T-helper 2 cell treated with Interferon-gamma antibody and Interleukin-4, amounts not matched to agents 100 ng/mL and 5 ng/mL, for 36 hours (primary cell): ENCODE data around the gene CD300LF. TPM values are rescaled to one million over a fixed set of nuclear protein-coding genes. Genes with fewer than 3 reads are reported as not detected.

Experiments used
- intact Hi-C: fragments of 100-400 bp; cut with micrococcal nuclease; formaldehyde crosslinking; loops from one replicate; pipeline ENCODE4 v1.15.1; 2023
- total RNA-seq: library from RNA; stranded (reverse); gene quantifications from 2 replicates; pipeline ENCODE4 v1.2.3, GENCODE V29; 2022

CD300LF gene
- total RNA-seq, 1 donor from 2014 or later = not detected

DNA sequence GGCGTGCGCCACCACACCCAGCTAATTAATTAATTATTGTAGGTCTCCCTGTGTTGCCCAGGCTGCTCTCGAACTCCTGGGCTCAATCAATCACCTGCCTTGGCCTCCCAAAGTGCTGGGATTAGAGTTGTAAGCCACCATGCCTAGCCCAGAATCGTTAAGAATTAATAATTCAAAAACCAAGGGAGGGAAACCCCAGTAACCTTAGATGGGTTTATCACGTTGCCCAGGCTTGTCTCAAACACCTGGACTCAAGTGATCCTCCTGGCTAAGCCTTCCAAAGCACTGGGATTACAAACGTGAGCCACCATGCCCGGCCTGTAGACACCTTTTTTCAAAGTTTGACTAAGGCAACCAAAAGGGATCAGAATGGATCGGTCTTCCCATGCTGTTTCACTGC, 21.6 kb downstream of the CD300LF start:
- intact Hi-C loops = no loop called here

GRCh38 chr17:74690409-74690825, 22.3 kb downstream of the CD300LF start:
- intact Hi-C loops = no loop called here

DNA sequence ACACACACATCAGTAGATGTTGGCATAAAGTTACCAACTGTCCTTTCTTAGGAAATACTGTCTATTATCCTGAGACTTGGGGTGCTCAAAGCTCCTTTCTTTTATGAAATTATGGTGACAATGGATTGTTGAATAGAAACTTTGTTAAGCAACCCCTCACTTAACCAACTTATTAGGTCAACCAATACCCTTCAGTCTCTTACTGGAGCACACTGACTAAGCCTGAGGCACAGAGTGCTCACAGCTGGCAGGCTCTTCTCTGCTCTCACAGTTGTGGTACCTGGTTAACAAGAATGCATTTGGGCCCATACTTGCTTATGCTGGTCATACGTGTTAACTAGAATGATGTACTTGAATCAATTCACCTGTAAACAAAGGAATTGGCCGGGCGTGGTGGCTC, 24.8 kb downstream of the CD300LF start:
- intact Hi-C loops = loop anchor here (1.0 kb wide), 1 partner anchor 49 kb away; the partner anchor contains the start of gene RAB37

- intact Hi-C loops = no loop called here
Observed at GRCh38 chr17:74686761-74687160, 26.0 kb downstream of the CD300LF start.

GRCh38 chr17:74682471-74683190, 30.1 kb downstream of the CD300LF start:
- intact Hi-C loops = no loop called here

- intact Hi-C loops = no loop called here
Observed at GRCh38 chr17:74682028-74682427, 30.7 kb downstream of the CD300LF start.

GRCh38 chr17:74680941-74681340, 31.8 kb downstream of the CD300LF start:
- intact Hi-C loops = no loop called here

GRCh38 chr17:74680213-74680612, 32.5 kb downstream of the CD300LF start:
- intact Hi-C loops = no loop called here

- intact Hi-C loops = no loop called here
Observed at GRCh38 chr17:74679374-74679773, 33.3 kb downstream of the CD300LF start.

- intact Hi-C loops = no loop called here
Observed at GRCh38 chr17:74678541-74678940, 34.2 kb downstream of the CD300LF start.

DNA sequence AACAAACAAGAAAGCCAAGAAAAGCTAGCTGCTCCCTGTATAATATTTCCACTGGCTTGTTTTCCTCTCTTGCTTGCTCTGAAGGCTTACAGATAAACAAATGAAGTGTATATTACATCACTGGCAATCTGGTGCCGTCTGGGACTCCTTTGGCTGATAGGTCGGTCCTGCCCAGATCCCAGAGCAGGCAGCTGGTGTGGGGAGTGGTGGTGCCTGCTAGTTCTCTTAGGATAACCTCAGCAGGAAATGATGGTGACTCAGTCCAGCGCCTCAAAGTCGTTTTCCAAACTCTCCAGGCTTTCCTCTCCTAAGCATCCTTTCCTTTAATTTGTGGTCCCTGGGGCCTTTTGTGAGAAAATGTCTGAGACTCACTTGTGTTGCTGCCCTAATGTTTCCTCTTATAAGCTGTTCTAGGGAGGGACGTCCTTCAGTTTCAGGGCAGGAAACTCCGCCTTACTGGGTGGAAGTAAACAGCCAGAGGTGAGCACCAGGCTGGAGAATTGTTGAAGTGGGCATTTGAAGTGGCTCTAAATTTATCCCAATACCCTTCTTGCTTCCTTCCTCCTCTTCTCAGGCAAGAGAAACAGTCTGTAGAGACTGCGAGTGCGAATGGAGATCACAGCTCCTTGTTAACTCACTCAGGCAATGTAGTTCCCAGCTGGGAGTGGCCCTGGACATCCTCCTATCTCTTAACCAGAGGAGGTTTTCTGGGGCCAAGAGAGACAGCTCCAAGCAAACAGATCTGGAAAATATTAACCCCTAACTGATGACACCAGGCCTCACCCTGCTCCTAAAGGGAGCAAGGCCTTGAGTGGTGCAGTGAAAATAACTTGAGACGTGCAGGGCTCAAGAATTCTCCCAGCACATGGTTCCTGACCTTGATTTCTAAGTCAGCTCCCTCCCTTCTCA, 34.9 kb downstream of the CD300LF start:
- intact Hi-C loops = no loop called here

DNA sequence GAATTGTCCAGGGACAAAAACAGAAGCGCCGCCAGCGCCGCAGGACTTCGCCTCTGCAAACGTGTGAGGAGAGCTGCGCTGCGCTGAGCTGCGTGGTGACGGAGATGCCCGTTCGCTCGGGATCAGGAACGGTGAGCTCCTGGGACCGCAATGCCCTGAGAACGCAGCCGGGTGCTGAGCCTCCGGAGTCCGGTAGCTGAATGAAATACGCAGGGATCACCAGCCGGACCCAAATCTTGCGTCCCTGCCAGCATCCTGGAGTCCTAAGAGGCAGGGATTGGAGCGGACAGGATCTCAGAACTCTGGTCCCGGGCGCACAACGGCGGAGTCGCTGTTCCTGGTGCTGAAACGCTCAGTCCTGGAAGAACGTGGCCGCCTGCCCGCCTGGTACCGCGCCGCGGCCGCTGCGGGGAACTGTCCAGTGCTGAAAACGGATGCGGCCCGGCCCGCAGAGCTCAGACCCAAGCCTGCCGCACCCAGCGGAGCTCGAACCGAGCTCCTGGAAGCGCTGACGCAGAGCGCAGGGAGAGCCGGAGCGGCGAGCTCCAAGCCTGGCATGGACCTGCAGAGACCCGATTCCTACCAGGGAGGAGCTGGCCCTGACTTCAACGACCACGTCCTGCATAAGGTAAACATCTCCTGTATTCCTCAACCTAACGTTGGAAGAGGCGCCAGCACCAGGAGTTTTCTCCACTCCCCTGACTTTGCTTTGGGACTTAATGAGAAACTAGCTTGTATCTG, 41.5 kb downstream of the CD300LF start:
- intact Hi-C loops = loop anchor here (5.0 kb wide), 1 partner anchor 66 kb away; the partner anchor contains the start of gene RAB37

DNA sequence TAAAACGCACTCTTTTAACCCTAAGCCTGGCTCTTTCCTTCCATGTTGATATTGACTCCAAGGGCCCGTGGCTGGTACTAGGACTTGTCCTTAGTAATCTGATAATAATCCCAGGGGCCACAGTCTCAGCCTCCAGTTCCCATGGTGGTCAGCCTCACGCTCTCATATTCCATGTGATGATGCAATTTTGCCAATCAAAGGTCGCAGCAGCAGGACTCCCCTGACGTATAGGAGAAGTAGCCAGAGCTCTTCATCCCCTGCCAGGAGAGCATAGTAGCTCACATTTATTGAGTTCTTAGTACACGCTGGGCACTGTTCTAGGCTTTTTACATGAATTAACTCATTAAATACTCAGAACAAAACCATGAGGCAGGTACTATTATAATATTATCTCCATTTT, 42.4 kb downstream of the CD300LF start:
- intact Hi-C loops = loop anchor here (5.0 kb wide), 1 partner anchor 67 kb away; the partner anchor contains the start of gene RAB37

- intact Hi-C loops = no loop called here
Observed at GRCh38 chr17:74663561-74663960, 49.2 kb downstream of the CD300LF start.

GRCh38 chr17:74659889-74660288, 52.8 kb downstream of the CD300LF start:
- intact Hi-C loops = loop anchor here (5.0 kb wide), 1 partner anchor 132 kb away; no protein-coding TSS in a partner anchor

- intact Hi-C loops = loop anchor here (5.0 kb wide), 1 partner anchor 134 kb away; no protein-coding TSS in a partner anchor
Observed at GRCh38 chr17:74658620-74659019, 54.1 kb downstream of the CD300LF start.

DNA sequence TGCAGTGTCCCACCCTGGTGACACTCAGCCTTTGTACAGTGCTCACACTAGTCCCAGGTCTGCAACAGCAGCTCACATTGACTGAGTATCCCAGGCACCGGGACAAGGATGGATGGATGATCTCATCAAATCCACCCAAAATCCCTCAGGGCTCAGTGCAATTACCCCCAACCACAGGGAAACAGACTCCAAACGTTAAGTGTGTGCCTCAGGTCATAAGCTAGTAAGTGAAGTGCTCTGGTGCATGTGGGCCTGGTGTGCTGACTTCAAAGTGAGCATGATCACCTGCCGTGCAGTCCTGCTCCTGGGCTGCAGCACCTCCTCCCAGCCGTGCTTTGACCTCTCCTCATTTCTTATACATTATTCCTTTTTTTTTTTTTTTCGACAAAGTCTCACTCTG, 58.0 kb downstream of the CD300LF start:
- intact Hi-C loops = loop anchor here (5.0 kb wide), 1 partner anchor 138 kb away; no protein-coding TSS in a partner anchor

DNA sequence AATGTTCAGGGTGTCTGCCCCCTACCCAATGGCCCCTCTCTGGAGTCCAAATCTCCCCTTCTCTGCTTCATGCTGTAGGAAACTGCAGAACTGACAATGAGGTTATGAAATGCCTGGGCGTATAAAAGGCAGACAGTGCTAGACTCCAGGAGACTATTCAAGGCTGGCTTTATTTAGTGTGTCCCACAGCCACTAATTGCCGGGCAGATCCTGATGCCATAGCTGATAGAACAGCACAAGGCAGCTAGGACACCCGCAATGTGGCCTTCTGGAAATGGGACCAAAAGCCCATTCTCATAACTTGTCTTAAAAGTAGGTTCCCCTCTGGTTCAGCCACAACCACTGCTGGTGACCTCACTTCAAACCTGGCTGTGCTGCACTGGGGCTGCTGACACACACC, 60.7 kb downstream of the CD300LF start:
- intact Hi-C loops = no loop called here

GRCh38 chr17:74649909-74650308, 62.8 kb downstream of the CD300LF start:
- intact Hi-C loops = loop anchor here (5.0 kb wide), 1 partner anchor 283 kb away; the partner anchor contains the start of gene GPR142

DNA sequence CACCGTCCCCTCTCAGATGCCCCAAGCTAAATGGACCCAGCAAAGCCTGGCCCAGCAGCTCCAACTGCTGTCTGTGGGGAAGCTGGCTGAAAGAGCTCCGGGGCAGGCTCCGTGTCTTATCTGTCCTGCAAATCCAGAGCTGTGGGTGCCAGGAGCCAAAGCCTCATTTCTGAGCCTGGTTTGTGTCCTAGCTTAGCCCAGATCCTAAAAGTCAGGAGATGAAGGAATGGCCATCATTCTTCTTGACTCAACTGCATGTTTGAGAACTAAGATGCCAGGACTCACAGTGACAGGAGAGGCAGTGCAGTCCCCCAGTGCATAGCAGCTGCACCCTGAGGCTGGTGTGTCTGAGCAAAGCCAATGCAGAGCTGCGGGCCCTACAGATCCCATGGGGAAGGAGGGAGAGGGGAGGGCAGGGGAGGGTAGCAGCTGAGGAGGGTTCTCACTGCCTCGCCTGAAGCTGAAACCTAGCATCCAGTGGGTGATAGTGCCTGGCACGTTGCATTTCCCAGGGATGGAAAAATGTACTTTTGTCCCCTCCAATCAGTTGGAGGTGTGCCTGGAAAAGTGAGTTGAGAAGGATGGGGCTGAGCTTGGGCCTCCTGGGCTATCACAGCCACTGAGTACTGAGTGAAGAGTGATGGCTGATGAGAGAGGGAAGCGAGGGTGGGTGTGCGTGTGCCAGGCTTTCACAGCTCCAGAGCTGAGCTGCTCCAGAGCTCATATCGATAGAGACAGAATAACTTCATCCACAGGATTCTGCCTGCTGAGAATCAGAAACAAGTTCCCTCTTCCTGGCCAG, 64.7 kb downstream of the CD300LF start:
- intact Hi-C loops = loop anchor here (5.0 kb wide), 1 partner anchor 281 kb away; the partner anchor contains the start of gene GPR142
